Islet precursor cell (in vitro differentiated cells): ENCODE measurements around the gene UNC13D.
"Not testable (repeated sequence)": the region's sequence is repeated elsewhere in the genome, so short reads cannot be mapped to it uniquely, and the experiment has no call there.

ENCODE experiments used
- DNase-seq: peaks from one replicate; pipeline ENCODE4 v3.0.0-alpha.2; 2018

The UNC13D gene

DNA sequence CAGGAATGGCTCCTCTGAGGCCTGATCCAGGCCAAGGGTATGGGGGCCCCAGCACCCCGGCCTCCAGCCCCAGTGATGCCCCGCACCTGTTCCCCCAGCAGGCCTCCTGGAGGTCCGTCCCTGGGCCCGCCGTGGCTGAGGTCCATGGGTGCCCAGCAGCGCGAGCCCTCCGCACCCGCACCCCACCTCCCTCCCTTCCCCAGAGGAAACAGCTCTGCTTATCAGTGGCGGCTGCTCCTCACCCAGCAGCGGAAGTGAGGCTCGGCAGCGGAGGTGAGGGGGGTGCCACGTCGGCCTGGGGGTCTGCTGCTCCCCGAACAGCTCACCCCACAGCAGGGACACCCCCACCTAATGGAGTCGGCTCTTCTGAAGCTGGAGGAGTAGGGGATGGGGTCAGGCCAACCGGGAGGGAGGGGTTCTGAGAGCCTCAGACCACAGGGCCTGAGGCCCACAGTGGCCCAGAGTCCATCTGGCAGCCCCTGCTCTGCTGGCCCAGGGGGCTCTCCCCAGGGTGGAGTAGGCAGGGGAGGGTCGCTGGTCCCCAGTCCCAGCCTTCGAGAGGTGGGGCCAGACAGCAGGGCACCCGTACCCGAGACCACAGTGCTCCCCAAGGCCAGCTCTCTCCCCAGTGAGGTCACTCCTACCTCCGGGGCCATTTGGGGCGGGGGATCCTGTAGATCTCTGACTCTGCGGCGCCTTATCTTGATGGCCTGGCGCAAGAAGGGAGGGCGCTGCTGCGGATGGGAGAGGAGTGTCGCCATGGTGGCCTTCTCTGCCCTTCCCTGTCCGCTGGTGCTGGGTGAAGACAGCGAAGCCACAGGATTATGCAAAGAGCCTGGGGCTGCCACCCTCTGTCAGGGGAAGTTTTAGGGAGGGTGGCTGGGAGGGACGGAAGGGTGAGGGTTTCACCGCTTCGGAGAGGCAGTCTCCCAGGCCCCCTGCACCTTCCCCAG, at the start of gene UNC13D:
Gene UNC13D (minus strand): TSS at position 828 of the 953 bp plus-strand sequence. CDS start 67 bp downstream, at position 761.
- DNase-seq: peak; percentile 69

DNA sequence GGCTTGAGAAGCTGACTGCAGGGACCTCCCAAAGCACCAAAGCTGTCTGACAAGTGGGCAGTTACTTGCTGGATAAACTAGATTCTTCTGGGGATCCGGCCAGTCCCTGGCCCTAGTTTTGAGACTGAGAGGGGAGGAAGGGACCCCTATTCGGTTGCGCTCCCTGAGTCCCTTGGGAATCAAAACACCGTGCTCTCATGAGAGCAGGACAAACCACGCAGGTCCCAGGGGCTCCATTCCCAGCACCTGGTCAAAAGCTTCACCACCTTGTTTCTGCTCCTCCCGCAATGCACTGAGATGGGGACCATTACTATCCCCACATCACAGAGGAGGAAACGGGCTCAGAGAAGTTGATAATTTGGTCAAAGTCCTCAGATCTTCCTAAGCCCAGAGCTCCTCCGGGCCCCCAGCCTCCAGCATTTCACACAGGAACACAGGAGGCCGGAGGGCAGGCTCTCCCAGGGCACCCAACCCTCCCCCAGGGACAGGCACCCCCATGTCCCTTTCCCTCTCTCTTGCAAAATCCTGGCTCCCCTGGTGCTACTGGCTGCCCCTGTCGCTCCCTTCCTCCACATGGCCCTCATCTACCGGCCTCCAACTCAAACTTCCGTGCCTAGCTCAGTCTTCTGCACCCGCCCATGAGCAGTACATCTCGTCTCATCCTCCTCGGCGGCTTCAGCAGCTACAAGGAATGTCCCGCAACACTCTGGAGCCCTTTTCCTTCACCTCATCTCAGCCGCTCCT, 49.3 kb upstream of the UNC13D start:
- no peak for DNase-seq

DNA sequence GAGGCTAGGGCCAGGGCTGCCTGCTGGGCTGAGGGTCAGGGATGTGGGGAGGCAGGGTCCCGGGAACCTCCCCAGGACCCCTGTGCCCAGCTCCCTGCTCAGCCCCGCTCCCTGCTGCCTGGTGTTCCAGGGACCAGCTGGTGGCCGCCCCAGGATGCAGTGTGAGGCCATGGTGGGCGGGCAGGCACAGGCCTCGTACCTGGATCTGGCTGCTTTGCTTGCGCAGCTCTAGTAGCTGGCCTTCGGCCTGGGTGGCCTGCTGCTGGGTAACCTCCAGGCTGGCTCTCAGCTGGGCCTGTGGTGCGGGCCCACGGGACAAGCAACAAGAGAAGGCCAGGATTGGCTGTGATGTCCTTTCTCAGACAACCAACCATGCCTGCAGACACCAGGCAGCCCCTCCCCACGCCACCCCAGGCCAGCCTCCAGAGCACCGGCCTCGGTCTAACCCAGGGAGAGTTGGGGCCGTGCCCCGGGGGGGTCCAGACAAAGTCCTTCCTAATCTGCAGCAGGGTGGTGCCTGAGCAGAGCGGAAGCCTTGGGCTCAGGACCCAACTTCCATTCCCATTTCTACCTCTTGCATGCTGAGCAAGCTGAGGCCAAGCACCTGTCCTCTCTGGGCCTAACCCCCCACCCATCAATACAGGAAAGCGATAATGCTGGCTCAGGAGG, 48.5 kb upstream of the UNC13D start:
- no peak for DNase-seq

DNA sequence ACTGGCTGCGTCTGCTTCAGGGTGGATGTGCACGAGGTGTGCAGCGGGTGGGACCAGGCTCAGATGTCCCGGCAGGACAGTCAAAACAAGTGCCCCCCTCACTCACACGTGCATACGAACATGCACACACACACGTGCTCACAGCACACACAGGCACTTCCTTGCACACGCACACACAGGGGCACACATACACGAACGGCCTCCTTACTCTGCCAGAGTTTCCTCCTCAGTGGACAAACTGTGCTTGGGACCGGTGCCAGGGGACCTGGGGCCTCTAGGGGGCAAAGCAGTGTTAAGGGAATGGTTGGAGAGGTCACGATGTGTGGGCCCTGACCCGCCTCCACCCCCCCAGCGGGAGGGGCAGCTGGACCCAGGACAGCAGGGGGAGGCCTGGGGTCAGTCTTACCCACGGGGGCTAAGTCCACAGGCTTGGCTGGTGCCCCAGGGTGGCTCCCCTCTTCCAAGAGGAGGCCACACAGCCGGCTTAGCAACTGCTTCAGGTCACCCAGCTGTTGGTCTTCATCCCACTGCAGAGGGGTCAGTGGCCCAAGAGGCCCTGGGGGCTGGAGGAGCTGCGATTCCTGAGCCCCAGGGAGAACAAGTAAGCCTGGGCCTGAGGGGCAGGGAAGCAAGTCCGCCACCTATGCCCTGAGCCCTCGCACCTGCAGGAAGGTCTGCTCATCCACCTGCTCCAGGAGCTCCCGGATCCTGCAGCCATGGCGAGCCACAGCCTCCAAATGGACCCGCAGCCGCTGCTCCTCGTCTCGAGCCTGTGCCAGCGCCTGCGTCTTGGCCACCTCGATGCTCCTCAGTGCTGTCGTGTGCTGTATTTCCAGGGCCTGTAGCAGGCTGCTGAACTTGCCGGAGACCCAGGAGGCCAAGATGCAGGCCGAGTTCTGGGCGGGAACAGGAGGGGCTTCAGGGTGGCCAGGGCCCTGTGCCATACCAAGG, 47.7 kb upstream of the UNC13D start:
- DNase-seq: no peak

DNA sequence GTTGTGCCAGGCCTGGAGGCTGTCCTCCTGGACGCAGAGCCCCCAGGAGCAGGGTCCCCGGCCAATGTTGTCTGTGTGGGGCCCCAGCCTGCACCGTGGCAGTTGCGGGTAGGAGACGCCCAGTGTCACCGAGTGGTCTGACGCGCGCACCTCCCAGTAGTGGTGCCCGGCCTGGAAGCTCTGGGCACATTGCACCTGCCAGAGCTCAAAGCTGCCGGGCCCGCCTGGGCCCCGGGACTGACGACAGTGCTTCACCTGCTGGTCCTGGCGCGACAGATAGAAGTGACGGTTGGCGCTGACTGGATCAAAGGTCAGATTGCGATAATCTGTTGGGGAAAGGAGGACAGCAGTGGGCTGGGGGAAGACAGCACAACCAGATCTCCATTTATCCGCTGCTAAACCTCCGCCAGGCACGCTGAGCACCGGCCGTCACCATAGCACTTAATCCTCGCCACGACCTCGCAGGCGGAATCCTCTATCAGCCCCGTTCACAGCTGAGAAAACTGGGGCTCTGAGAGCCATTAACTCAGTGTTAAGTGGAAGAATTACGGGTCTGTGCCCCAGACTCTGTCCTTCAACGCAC, 46.9 kb upstream of the UNC13D start:
- DNase-seq: peak; percentile 50

DNA sequence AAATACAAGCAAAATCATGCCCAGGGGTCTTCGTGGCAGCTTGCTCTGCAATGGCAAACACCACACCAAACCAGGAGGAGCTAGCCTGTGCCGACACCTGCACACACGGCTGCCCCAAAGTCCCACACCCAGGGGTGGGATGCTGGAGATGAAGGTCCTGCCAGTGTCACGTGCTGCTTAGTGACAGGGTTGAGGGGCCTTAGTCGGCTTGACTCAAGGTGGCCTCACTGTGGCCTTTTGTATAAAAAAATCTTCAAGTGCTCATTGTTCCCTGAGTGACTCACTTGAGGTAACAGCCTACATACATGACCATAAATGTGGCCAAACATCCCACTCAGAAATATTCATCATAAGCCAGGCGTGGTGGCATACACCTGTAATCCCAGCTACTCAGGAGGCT, 45.2 kb upstream of the UNC13D start:
- peak; percentile 50 for DNase-seq

DNA sequence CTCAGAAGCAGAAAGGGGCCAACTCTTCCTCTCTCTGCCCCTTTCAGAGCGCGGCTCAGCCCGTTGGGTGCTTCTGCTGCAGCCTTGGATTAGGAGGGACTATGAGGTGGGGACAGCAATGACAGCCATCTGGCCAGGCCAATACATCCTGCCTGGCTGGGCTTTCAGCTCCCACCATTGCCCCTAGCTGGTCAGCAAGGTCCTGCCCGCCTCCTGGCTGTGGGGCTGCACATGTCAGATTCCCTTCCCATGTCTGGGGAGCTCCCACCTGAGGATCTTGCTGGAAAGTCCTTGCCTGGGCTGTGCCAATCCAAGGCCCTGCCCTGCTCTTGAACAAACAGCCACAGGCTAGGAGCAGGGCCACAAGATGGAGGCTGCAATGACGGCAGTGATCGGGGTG, 44.3 kb upstream of the UNC13D start:
- no peak for DNase-seq

DNA sequence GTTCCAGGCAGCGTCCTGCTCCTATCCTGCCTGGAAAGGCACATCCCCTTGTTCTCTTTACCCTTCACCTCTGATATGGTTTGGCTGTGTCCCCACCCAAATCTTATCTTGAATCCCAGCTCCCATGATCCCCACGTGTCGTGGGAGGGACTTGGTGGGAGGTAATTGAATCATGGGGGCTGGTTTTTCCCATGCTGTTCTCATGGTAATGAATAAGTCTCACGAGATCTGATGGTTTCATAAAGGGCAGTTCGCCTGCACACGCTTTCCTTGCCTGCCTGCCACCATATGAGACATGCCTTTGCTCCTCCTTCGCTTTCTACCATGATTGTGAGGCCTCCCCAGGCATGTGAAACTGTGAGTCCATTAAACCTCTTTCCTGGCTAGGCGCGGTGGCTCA, 41.7 kb upstream of the UNC13D start:
- DNase-seq: not testable (repeated sequence)

DNA sequence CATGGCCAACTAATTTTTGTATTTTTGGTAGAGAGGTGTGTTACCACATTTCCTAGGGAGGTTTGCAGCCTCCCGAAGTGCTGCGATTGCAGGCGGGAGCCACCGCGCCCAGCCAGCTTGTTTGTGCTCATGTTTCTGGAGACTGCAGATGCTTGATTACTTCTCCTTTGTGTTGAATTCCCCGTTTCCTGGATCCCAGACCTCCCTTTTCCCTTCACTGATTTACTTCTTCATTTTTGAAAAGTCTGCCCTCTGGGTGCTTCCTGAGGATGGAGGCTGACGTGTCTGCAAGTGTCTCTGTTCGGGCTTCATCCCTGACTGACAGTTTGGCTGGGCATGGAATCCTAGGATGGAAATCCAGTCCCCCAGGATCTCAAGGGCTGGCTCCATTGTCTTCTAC, 41.2 kb upstream of the UNC13D start:
- no peak for DNase-seq

DNA sequence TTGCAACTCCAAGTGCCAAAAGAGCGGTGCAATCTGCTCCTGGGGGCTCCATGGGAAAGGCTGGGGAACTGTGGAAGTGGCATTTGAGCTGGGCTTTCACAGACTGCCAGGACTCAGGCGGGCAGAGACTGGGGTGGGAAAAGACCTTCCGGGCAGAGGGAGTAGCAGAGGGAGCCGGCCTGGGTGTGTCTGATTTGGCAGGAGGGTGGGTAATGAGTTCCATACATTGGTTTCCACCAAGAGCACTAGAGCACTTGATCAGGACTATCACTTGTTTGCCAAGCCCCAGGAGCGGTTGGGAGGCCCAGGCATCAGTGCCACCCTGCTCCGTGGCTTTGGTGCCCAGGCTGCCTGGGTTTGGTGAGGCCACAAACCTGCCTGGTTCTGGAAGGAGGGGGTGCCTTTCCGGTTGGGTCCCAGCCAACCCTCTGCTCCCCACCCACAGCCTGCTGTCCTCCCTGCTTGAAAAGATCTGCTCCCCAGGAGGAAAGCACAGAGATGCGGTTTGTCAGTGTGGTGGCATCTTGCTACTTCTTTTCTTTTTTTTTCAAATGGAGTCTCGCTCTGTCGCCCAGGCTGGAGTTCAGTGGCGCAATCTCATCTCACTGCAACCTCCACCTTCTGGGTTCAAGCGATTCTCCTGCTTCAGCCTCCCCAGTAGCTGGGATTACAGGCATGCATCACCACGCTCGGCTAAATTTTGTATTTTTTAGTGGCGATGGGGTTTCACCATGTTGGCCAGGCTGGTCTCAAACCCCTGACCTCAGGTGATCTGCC, 37.7 kb upstream of the UNC13D start:
- DNase-seq: no peak

DNA sequence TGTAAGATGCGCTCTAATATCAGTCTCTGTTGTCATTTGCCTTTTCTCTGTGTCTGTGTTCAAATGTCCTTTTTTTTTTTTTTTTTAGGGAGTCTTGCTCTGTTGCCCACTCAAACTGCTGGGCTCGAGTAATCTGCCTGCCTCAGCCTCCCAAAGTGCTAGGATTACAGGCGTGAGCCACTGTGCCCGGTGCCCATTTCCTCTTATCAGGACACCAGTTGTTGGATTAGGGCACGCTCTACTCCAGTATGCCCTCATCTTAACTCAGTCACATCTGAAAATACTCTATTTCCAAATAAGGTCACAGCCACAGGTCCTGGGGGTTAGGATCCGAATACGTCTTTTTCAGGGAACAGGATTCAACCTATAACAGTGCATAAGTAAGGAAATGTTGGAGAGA, 36.1 kb upstream of the UNC13D start:
- no peak for DNase-seq

DNA sequence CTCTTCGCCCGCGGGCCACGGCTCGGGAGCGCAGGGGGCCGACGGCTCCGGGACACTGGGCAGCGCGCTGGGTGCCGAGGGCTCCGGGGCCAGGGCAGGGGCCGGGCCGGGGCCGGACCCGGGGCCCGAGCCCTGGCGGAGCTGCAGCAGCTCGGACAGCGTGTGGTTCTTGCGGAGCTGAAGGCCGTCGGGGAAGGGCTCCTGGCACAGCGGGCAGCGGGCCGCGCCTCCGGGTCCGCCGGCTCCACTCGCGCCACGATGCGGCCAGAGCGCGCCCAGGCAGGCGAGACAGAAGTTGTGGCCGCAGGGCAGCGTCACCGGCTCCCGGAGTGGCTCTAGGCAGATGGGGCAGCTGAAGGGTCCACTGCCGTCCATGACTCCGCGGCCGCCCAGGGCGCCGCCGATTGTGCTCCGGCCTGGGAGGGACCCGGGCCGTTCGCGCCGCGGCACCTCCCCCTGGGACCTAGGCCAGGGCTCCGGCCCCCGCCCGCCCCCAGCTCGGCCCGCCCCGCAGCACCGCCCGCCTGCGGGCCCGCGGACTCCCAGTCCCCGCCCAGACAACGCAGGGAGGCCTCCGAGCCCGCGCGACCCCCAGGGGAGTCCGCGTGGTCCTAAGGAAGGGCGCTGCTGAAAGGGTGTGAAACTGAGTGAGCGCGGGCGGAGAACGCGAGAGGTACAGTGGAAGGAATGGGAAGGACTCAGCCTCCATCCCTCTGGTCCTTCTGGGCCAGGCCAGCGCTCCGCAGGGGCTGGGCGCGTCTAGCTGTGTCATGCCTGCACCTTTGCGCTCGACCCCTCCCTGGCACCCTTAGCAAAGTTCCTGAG, 34.2 kb upstream of the UNC13D start, which contains the start of gene TRIM47:
Gene TRIM47 (minus strand): TSS at position 408 of the 825 bp plus-strand sequence. CDS start 33 bp downstream, at position 375.
- DNase-seq: peak; percentile 82

DNA sequence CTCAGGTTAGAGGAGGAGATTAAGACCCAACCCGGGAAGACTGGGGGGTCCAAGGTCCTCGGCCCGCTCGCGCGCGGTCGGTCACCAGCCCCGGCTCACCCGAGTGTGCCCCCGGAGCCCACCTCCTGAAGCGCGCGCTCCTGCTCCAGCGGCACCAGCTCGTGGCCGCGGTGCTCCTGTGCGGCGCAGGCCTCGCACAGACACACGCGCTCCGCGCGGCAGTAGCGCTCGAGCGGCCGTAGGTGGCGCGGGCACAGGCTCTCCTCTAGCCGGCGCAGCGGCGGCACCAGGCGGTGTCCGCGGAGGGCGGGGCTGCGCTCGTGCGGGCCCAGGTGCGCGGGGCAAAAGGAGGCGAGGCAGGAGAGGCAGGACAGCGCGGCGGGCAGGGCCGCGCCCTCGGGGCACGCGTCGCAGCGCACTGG, 33.6 kb upstream of the UNC13D start:
- peak; percentile 94 for DNase-seq

DNA sequence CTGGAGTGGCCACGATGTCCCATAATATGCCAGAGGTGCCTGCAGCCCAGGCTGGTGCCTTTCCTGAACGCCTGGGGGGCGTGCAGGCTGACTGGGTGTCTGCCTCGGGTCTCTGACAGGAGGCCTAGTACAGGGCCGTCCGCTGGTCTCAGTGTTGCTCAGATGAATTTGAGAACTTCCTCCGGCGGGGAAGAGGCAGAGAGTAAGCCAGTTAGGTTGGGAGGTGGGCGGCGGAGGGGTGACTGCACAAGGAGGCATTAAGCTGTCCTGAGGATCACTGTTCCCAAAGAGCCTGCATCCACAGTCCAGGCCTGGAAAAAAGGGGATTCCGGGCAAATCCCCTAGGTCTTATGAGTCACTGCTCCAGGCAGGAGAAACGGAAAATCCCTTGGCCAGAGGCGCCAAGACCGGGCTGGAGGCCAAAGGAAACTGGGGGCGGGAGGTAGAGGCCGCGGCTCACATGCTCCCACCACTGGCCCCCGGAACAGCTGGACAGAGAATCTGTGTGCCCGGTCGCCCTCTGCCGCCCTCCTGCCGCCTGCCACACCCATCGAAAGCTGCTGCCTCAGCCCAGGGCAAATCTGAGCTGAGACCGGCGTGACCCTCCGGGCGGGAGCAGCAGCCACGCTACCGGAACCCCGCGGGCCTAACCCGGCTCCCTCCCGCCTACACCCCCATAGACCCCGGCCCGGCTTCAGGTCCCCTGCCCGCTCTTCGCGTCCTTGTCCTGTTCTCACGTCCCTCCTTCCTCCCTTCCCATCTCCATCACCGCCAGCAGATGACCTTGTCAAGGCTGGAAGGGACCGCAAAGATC, 32.9 kb upstream of the UNC13D start:
- DNase-seq: peak; percentile 91

DNA sequence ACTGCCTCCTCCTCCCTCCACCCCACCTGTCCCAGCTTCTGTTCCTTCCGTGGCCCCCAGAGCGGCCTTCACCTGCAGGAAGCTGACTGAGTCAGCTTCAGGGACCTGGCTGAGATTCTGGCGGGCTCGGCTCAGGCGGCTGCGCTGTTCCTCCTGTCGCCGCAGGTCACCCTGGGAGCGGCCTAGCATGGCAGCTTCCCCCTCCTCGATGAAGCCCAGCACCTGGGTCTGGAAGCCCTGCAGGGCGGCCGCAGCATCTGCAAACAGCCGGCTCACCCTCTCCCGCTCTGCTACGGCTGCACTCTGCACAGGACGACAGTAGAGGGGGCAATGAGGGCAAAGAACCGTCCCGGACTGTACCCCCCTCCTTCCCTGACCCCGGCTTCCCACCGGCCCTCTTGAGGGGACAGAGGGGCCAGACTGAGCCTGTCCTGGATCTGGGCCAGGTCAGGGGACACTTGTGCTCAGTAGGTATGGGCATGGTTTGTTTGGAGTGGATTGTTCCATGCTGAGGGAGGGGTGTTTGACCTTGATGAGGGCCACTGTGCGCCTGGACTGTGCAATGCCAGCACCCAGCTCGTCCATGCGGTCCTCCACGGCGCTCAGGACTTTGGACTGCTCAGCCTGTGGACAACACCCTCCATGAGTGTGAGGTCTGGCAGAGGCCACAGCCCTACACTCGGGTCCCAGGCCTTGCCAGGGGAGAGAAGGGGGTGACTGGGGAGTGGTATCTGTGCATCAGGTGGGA, 32.2 kb upstream of the UNC13D start:
- DNase-seq: peak; percentile 85

DNA sequence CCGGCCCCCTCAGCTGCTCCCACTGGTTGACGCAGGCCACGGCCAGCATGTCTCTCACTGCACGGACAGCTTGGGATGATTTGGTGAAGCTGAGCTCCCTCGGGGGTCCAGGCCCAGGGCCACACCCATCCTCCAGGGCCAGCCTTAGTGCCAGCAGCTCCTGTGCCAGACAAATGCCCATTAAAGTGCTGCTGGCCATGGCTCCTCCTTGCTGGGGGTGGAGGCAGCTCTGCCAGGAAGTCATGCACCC, 31.7 kb upstream of the UNC13D start:
- DNase-seq: peak; percentile 66

DNA sequence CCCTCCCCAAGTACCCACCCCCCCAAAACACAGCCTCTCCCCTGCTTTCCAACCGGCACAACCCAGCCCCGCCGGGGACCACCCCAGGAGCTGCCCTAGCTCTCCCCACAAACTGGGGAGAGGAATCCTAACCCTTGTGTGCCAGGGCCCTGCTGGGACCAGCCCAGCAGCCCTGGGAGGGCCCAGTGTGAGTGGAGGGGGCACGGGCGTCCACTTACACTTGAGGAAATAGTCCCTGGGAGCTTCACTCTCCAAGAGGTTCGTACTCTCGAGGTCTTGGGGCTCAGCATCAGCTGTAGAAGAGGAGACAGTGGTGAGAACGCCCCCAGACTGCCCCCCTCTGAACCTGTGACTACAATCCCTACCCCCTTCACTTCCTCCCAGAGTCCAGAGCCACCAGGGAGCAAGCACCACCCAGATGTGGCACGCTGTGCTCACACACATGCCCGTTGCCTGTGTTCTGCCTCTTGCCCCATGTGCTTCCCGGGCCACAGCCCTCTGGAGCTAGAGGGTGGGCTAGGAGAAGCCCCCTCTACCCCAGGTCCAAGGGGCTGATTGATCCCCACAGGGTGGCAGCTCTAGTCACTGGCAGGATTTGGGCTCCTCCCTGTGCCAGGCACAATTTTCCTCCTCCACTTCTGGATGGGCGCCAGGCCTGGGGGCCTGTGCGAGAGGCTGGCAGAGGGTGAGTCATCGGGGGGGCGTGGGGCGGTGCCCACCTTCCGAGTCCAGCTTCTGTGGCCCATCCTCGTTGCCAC, 31.2 kb upstream of the UNC13D start:
- DNase-seq: no peak
